Suprapubic skin (tissue), 4 donors: Measurements from ENCODE around the gene RBM47. TPM values are rescaled to one million over a fixed set of nuclear protein-coding genes. Genes with fewer than 3 reads are reported as not detected.

ENCODE experiments used
- DNase-seq, 2 donors: peaks; one replicate each; pipeline ENCODE4 v3.0.0-alpha.2; 2019; ENCODE audit warnings: low spot score in 2 of 2
- H3K27ac ChIP-seq: fragments of 200-600 bp; sonication (generic); one replicate; pipeline ENCODE4 v1.5.1; 2019
- H3K27me3 ChIP-seq: fragments of 200-600 bp; sonication (generic); one replicate; pipeline ENCODE4 v1.5.1; 2019
- H3K36me3 ChIP-seq: fragments of 200-600 bp; sonication (generic); one replicate; pipeline ENCODE4 v1.5.1; 2019
- H3K4me1 ChIP-seq: fragments of 200-600 bp; sonication (generic); one replicate; pipeline ENCODE4 v1.5.1; 2019
- H3K4me3 ChIP-seq: fragments of 200-600 bp; sonication (generic); one replicate; pipeline ENCODE4 v1.5.1; 2019; ENCODE audit warnings: mild to moderate bottlenecking
- H3K9me3 ChIP-seq: fragments of 200-600 bp; sonication (generic); one replicate; pipeline ENCODE4 v1.5.1; 2019
- EP300 ChIP-seq: sonication (generic); formaldehyde crosslinking; IDR thresholded peaks from one replicate; pipeline ENCODE4 v1.6.1; 2017; ENCODE audit warnings: antibody characterized with exemption
- POLR2A ChIP-seq, 2 donors: fragments of 450-650 bp; IDR thresholded peaks; one replicate each; pipeline ENCODE4 v1.6.1; 2017; ENCODE audit warnings: antibody characterized with exemption in 2 of 2, mild to moderate bottlenecking in 2 of 2, moderate library complexity in 2 of 2
- POLR2AphosphoS5 ChIP-seq, 3 donors: sonication (generic); formaldehyde crosslinking; IDR thresholded peaks; one replicate each; pipeline ENCODE4 v1.6.1; 2017; ENCODE audit warnings: antibody characterized with exemption in 3 of 3
- whole genome bisulfite sequencing: methylation state at CpG from one replicate; pipeline ENCODE4 v1.1.5; 2018; 5-methylcytosine and 5-hydroxymethylcytosine counted together
- total RNA-seq, 4 donors: library from RNA; depleted of rRNA; stranded (reverse); fragments of >200 nt; gene quantifications; one replicate each; pipeline ENCODE4 v1.1.0, GENCODE V29; 2016
- TF ChIP-seq, protein P1 (sequence below), 2 donors: fragments of 200-600 bp in 1 of 2; fragments of 450-650 bp in 1 of 2; sonication (generic) in 1 of 2; IDR thresholded peaks; one replicate each; pipeline ENCODE4 v1.5.1; 2016 to 2019; ENCODE audit warnings: antibody characterized with exemption in 2 of 2, mild to moderate bottlenecking in 1 of 2, moderate library complexity in 1 of 2

Gene RBM47
- total RNA-seq, 4 donors from 2014 or later: 40.2 to 286 (median 47.4) TPM

DNA sequence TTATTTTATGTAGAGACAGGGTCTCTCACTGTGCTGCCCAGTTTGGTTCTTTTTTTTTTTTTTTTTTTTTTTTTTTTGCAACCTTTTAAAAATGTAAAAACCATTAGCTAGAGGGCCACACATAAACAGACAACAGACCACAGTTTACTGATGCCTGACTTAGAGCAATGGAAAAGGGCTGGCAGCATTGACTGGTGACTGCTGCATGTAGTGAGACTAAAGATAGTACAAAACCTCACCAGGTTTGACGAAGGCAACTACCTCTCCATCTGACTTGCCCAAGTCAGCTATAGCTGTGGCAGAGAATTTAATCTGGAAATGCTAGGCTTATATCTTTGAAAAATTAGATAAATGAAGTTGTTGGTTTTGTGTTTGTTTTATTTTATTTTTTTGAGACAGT is 102.9 kb downstream of the RBM47 start:
- no peaks in the 10 kb centered on the region for H3K27me3 ChIP-seq
- H3K36me3 ChIP-seq: no peaks in the 10 kb centered on the region
- no peak overlapping the region for H3K4me3 ChIP-seq
- H3K4me1 ChIP-seq: peaks cover 16% of the 10 kb centered on the region
- H3K9me3 ChIP-seq: no peaks in the 10 kb centered on the region
- 81% methylated on average over 1 of the region's 1 CpG for WGBS
- TF ChIP-seq EP300: no peak
- TF ChIP-seq, protein P1, sequence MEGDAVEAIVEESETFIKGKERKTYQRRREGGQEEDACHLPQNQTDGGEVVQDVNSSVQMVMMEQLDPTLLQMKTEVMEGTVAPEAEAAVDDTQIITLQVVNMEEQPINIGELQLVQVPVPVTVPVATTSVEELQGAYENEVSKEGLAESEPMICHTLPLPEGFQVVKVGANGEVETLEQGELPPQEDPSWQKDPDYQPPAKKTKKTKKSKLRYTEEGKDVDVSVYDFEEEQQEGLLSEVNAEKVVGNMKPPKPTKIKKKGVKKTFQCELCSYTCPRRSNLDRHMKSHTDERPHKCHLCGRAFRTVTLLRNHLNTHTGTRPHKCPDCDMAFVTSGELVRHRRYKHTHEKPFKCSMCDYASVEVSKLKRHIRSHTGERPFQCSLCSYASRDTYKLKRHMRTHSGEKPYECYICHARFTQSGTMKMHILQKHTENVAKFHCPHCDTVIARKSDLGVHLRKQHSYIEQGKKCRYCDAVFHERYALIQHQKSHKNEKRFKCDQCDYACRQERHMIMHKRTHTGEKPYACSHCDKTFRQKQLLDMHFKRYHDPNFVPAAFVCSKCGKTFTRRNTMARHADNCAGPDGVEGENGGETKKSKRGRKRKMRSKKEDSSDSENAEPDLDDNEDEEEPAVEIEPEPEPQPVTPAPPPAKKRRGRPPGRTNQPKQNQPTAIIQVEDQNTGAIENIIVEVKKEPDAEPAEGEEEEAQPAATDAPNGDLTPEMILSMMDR (IDR thresholded peaks at IDR 0.05): no peak
- no peak for TF ChIP-seq POLR2A (IDR thresholded peaks at IDR 0.05)
- TF ChIP-seq POLR2AphosphoS5 (IDR thresholded peaks at IDR 0.05): no peak
- H3K27ac ChIP-seq: no peak overlapping the region
- DNase-seq: no peak

DNA sequence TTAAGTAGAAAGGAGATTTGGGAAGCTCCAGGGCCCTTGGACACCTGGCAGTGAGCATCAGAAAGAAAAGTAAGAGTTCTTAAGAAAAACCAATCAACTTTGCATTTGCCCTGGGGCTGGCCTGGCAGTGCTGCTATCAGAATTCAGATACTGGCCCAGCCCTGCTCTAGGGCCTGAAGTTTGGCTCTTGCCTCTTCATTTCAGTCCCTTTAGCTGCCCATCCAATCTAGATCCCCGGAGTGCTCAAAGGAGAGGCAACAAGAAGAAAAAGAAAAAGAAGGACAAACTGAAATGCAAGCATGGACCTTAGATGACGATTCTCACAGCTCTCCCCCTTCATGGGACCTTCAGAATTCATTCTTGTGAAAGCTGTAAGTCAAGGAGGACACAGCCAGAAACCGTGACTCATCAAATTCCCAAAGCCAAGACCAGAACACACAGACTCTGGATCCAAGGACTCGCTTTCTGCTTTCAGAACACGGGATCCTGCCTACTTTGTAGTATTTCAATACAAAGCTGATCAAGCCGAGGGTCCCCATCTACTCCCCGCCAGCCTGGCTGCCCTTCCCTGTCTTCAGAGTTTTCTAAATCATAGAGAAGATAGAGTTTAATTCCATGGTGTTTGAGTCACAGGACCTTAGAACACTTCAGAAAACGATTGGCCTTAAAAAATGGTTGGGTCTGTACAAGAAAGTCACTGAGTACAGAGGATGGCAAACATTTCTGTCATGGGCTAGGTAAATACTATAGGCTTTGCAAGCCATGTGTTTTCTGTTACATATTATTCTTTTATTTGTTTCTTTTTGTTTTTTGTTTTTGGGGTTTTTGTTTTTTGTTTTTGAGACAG is 103.7 kb downstream of the RBM47 start:
- no peak for DNase-seq
- Histone ChIP-seq H3K27me3 (no peaks in the 10 kb centered on the region), H3K36me3 (no peaks in the 10 kb centered on the region), H3K4me3 (no peak overlapping the region), H3K4me1 (peaks cover 16% of the 10 kb centered on the region), H3K27ac (peak overlapping the region; percentile 67), H3K9me3 (no peaks in the 10 kb centered on the region)
- 42% methylated on average over 8 of the region's 8 CpGs for WGBS
- TF ChIP-seq EP300 (no peak), POLR2A (IDR thresholded peaks at IDR 0.05) (no peak), POLR2AphosphoS5 (IDR thresholded peaks at IDR 0.05) (no peak)
- TF ChIP-seq, protein P1 (IDR thresholded peaks at IDR 0.05): no peak

DNA sequence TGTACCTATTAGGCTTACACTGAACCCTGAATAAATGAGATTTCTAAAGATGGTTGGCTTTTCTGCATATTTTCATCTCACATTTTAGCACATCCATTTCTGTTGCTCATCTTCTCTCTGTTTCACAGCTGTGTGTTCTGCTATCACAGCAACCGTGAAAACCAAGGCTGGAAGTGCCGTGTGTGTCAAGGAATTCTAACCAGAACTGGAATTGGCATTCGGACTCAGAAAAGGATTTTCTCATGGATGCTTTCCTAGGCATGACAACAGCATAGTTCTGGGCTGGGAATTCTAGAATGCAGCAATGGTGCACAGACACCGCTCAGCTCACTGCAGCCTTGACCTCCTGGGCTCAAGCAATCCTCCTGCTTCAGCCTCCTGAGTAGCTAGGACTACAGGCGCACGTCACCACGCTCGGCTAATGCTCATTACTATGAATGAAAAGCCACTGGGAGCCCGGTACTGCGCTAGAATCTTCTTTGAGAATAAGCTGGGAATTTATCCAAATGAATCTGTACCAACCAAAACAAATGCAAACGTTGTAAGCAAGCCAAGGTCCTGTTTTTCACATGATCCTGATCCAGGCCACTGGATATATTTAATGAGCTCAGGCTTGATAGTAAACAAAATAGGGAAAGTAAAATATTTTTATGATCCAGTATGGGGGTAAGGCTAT is 105.2 kb downstream of the RBM47 start:
- Histone ChIP-seq H3K4me3 (no peak overlapping the region), H3K27me3 (no peaks in the 10 kb centered on the region), H3K27ac (no peak overlapping the region), H3K9me3 (no peaks in the 10 kb centered on the region), H3K4me1 (peaks cover 16% of the 10 kb centered on the region), H3K36me3 (no peaks in the 10 kb centered on the region)
- TF ChIP-seq EP300 (no peak), POLR2A (IDR thresholded peaks at IDR 0.05) (no peak), POLR2AphosphoS5 (IDR thresholded peaks at IDR 0.05) (no peak)
- TF ChIP-seq, protein P1 (IDR thresholded peaks at IDR 0.05): no peak
- no peak for DNase-seq
- 57% methylated on average over 11 of the region's 11 CpGs for WGBS

DNA sequence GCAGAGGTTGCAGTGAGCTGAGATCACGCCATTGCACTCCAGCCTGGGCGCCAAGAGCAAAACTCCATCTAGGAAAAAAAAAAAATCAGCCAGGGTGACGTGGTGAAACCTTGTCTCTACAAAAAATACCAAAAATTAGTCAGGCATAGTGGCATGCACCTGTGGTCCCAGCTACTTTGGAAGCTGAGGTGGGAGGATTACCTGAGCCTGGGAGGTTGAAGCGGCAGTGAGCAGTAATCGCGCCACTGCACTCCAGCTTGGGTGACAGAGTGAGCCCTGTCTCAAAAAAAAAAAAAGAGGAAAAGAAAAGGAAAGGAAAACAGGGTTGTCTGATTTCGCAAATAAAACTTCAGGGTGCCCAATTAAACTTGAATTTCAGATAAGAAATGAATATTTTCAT is 106.1 kb downstream of the RBM47 start:
- WGBS: 95% methylated on average over 7 of the region's 7 CpGs
- no peak overlapping the region for H3K27ac ChIP-seq
- TF ChIP-seq POLR2A (IDR thresholded peaks at IDR 0.05) (no peak), EP300 (no peak), POLR2AphosphoS5 (IDR thresholded peaks at IDR 0.05) (no peak)
- TF ChIP-seq, protein P1 (IDR thresholded peaks at IDR 0.05): no peak
- H3K36me3 ChIP-seq: no peaks in the 10 kb centered on the region
- H3K9me3 ChIP-seq: no peaks in the 10 kb centered on the region
- H3K4me3 ChIP-seq: no peak overlapping the region
- H3K4me1 ChIP-seq: peaks cover 16% of the 10 kb centered on the region
- H3K27me3 ChIP-seq: no peaks in the 10 kb centered on the region
- DNase-seq: no peak

DNA sequence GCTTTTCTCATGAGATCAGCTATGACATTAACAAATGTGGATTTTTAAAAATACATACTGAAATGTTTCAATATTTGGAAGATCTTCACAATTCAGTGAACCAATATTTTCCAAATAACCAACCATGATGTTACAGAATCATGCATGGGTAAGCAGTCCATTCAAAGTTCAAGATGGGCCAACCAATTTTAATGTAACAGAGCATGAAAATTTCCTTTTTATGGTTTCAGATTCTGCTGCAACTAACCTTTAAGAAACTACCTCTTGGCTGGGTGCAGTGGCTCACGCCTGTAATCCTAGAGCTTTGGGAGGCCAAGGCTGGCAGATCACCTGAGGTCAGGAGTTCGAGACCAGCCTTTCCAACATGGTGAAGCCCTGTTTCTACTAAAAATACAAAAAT is 107.7 kb downstream of the RBM47 start:
- 90% methylated on average over 2 of the region's 2 CpGs for WGBS
- H3K4me1 ChIP-seq: peaks cover 16% of the 10 kb centered on the region
- H3K27me3 ChIP-seq: no peaks in the 10 kb centered on the region
- no peak for DNase-seq
- H3K9me3 ChIP-seq: no peaks in the 10 kb centered on the region
- no peaks in the 10 kb centered on the region for H3K36me3 ChIP-seq
- no peak overlapping the region for H3K27ac ChIP-seq
- no peak overlapping the region for H3K4me3 ChIP-seq
- TF ChIP-seq EP300 (no peak), POLR2AphosphoS5 (IDR thresholded peaks at IDR 0.05) (no peak), POLR2A (IDR thresholded peaks at IDR 0.05) (no peak)
- TF ChIP-seq, protein P1 (IDR thresholded peaks at IDR 0.05): no peak
